Colonic mucosa (tissue), 4 donors: Measurements from ENCODE around the gene TSPAN4. TPM values are rescaled to one million over a fixed set of nuclear protein-coding genes. Genes with fewer than 3 reads are reported as not detected.

ENCODE experiments used
- DNase-seq: peaks from one replicate; pipeline ENCODE4 v3.0.0-alpha.2; 2020
- H3K27ac ChIP-seq: fragments of 200-600 bp; one replicate; pipeline ENCODE4 v1.8.0; 2021
- H3K27me3 ChIP-seq: fragments of 200-600 bp; one replicate; pipeline ENCODE4 v1.8.0; 2021
- H3K36me3 ChIP-seq: fragments of 200-600 bp; one replicate; pipeline ENCODE4 v1.8.0; 2021
- H3K4me1 ChIP-seq: fragments of 200-600 bp; one replicate; pipeline ENCODE4 v1.8.0; 2021; ENCODE audit warnings: mild to moderate bottlenecking
- H3K4me3 ChIP-seq: fragments of 200-600 bp; one replicate; pipeline ENCODE4 v1.8.0; 2021
- H3K9ac ChIP-seq, 2 donors: one replicate each; pipeline ENCODE4 v1.7.0; 2013; ENCODE audit warnings: control low read depth in 2 of 2, low read depth in 2 of 2, low read length in 2 of 2
- H3K9me3 ChIP-seq: fragments of 200-600 bp; one replicate; pipeline ENCODE4 v1.8.0; 2021
- CTCF ChIP-seq: fragments of 200-600 bp; IDR thresholded peaks from one replicate; pipeline ENCODE4 v1.8.0; 2022; ENCODE audit warnings: antibody characterized with exemption, mild to moderate bottlenecking
- intact Hi-C: fragments of 100-400 bp; cut with DNase I; formaldehyde crosslinking; loops from one replicate; pipeline ENCODE4 v1.14.1; 2022
- total RNA-seq, 2 donors: library from RNA; stranded (reverse); fragmentation: NEBNext Ultra II Directional in 1 of 2; extraction: Animal tissue kit (Norgen Biotek cat#: 25700) in 1 of 2; gene quantifications; one replicate each; pipeline ENCODE4 v1.2.1, GENCODE V29; 2021
- donor health status: healthy.
- donor health status: DM: no; HTN: no; CAD: no.
- donor health status: DM: no; HTN: no; CAD: no.

The TSPAN4 gene
- total RNA-seq, 2 donors from 2014 or later: 12.1 to 12.7 TPM

- Histone ChIP-seq H3K4me1 (peaks cover 16% of the 10 kb centered on the region), H3K4me3 (no peak overlapping the region), H3K9ac (no peak overlapping the region), H3K9me3 (no peaks in the 10 kb centered on the region), H3K36me3 (no peaks in the 10 kb centered on the region), H3K27ac (no peak overlapping the region), H3K27me3 (peaks cover 22% of the 10 kb centered on the region)
- TF ChIP-seq CTCF: no peak
- DNase-seq: no peak
- intact Hi-C loops: loop anchor here (5.0 kb wide), 1 partner anchor 206 kb away; no protein-coding TSS in a partner anchor
These were observed 3.3 kb downstream of the TSPAN4 start for GRCh38 chr11:845872-846495.

- H3K4me1 ChIP-seq: peaks cover 12% of the 10 kb centered on the region
- no peak for TF ChIP-seq CTCF
- H3K27me3 ChIP-seq: peaks cover 26% of the 10 kb centered on the region
- intact Hi-C loops: loop anchor here (5.0 kb wide), 1 partner anchor 206 kb away; no protein-coding TSS in a partner anchor
- no peak overlapping the region for H3K9ac ChIP-seq
- no peak for DNase-seq
- no peaks in the 10 kb centered on the region for H3K9me3 ChIP-seq
- H3K4me3 ChIP-seq: no peak overlapping the region
- H3K36me3 ChIP-seq: no peaks in the 10 kb centered on the region
- H3K27ac ChIP-seq: no peak overlapping the region
These were observed 3.9 kb downstream of the TSPAN4 start for GRCh38 chr11:846496-847098.

GRCh38 chr11:847876-848275 lies 5.2 kb downstream of the TSPAN4 start:
- intact Hi-C loops: loop anchor here (5.0 kb wide), 1 partner anchor 204 kb away; no protein-coding TSS in a partner anchor
- Histone ChIP-seq H3K36me3 (no peaks in the 10 kb centered on the region), H3K4me3 (no peak overlapping the region), H3K27ac (no peak overlapping the region), H3K27me3 (peaks cover 26% of the 10 kb centered on the region), H3K4me1 (peaks cover 12% of the 10 kb centered on the region), H3K9me3 (no peaks in the 10 kb centered on the region), H3K9ac (no peak overlapping the region)
- no peak for TF ChIP-seq CTCF
- DNase-seq: no peak

GRCh38 chr11:848380-848931 lies 5.8 kb downstream of the TSPAN4 start:
- H3K36me3 ChIP-seq: no peaks in the 10 kb centered on the region
- H3K4me1 ChIP-seq: peaks cover 6% of the 10 kb centered on the region
- intact Hi-C loops: loop anchor here (5.0 kb wide), 1 partner anchor 204 kb away; no protein-coding TSS in a partner anchor

More at GRCh38 chr11:848380-848931, 5.8 kb downstream of the TSPAN4 start:
- peak; percentile 97 for TF ChIP-seq CTCF
- H3K9me3 ChIP-seq: no peaks in the 10 kb centered on the region
- peak overlapping the region in 1 of 2 donors; percentile 12 for H3K9ac ChIP-seq
- peaks cover 26% of the 10 kb centered on the region for H3K27me3 ChIP-seq
- no peak overlapping the region for H3K4me3 ChIP-seq
- H3K27ac ChIP-seq: no peak overlapping the region
- DNase-seq: no peak
